Fibroblast of villous mesenchyme (primary cell): ENCODE results near the gene USP32. TPM values are rescaled to one million over a fixed set of nuclear protein-coding genes. Genes with fewer than 3 reads are reported as not detected.
A peak's percentile ranks its signal among the peaks of the same experiment; 100 is the strongest.

Source experiments
- DNase-seq: peaks from one replicate; pipeline ENCODE4 v3.0.0-alpha.2; 2010; ENCODE audit warnings: low read depth
- H3K4me3 ChIP-seq: 2 replicates; pipeline ENCODE4 v1.5.1; 2011; ENCODE audit warnings: low read depth, mild to moderate bottlenecking, low read length
- total RNA-seq: library from RNA; depleted of rRNA; stranded (reverse); fragments of >200 nt; gene quantifications from 2 replicates; pipeline ENCODE4 v1.2.3, GENCODE V29; 2012
- TF ChIP-seq, protein P1 (sequence below): IDR thresholded peaks from 2 replicates; pipeline ENCODE4 v1.5.1; 2012; ENCODE audit warnings: low read depth, mild to moderate bottlenecking, low read length; ENCODE audit not compliant: insufficient read depth

Gene USP32
- total RNA-seq, 1 donor, result 95.4 TPM

DNA sequence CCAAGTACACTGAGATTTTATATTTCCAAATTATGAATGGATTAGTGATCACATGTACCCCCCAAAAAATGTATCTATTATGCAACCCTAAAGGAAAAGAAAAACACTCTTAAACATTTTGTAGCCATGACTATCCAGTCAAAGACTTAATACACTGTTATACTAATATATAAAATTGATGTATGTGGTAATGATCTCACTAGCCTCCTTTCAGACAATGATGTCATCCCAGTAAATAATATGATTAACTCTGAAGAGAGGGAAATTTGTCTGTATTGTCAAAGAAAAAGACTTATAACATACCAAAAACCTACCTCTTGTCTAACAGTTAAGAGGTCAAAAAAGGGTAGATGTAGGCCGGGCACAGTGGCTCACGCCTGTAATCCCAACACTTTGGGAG lies 80.7 kb downstream of the USP32 start:
- H3K4me3 ChIP-seq, result no peak overlapping the region
- TF ChIP-seq, protein P1, sequence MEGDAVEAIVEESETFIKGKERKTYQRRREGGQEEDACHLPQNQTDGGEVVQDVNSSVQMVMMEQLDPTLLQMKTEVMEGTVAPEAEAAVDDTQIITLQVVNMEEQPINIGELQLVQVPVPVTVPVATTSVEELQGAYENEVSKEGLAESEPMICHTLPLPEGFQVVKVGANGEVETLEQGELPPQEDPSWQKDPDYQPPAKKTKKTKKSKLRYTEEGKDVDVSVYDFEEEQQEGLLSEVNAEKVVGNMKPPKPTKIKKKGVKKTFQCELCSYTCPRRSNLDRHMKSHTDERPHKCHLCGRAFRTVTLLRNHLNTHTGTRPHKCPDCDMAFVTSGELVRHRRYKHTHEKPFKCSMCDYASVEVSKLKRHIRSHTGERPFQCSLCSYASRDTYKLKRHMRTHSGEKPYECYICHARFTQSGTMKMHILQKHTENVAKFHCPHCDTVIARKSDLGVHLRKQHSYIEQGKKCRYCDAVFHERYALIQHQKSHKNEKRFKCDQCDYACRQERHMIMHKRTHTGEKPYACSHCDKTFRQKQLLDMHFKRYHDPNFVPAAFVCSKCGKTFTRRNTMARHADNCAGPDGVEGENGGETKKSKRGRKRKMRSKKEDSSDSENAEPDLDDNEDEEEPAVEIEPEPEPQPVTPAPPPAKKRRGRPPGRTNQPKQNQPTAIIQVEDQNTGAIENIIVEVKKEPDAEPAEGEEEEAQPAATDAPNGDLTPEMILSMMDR, result no peak
- DNase-seq, result no peak

DNA sequence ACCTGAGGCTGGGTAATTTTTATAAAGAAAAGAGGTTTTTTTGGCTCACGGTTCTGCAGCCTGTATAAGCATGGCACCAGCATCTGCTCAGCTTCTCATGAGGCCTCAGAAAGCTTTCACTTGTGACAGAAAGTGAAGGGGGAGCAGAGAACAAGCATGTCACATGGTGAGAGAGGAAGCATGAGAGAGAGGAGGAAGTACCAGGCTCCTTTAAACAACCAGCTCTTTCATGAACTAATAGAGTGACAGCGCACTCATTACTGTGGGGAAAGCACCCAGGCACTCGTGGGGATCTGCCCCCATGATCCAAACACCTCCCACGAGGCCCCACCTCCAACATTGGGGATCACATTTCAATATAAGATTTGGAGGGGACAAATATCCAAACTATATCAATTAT lies 86.8 kb downstream of the USP32 start:
- TF ChIP-seq, protein P1, result no peak
- no peak for DNase-seq

DNA sequence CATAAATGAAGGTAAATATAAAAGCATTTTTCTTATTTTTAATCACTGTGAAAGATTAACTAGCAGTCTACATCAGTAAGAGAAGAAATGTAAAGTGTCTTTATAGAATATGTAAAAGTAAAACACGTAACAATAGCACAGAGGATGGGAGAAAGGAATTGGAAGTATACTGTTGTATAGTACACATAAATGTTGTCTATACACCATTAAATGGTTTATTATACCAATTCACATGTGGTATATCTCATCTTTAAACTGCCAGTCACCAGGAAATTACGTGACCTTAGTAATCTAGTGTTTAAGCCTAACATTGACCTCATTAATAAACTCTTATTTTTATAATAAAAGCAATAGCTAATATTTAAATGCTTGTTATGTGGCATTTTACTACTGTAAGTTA lies 87.4 kb downstream of the USP32 start:
- TF ChIP-seq, protein P1, result no peak

More for the DNA sequence above, 86.8 kb downstream of the USP32 start:
- no peak overlapping the region for H3K4me3 ChIP-seq

DNA sequence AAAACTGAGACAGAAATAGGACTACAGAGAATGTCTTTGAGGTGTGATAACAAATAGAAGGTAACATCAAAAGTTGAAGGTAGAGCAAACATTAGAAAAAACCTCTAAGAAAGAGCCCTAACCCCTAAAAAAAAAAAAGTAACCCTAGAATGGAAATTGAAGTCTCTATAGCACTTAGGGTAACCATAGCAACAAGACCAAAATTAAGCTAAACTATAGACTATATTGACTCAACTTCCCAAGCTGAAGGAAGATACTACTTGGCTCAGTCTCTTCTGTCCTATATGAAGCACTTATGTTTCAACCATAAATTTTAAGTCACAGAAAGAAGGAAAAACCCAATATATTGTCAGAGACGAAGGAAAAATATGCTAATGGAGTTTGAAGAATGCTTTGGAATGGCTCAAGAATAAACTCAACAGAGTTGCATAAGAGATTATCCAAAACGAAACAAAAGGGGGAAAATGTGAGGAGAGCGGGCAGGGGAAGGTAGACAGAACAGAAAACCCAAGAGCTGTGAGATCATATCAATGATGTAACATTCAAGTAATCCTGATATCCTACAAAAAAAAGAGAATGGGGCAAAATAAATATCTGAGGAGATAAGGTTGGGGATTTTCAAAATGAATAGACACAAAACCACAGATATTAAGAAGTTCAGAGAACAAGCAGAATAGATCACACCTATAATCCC lies 88.4 kb downstream of the USP32 start:
- TF ChIP-seq, protein P1, result no peak
- no peak overlapping the region for H3K4me3 ChIP-seq
- no peak for DNase-seq

More for the DNA sequence above, 87.4 kb downstream of the USP32 start:
- no peak overlapping the region for H3K4me3 ChIP-seq
- no peak for DNase-seq

DNA sequence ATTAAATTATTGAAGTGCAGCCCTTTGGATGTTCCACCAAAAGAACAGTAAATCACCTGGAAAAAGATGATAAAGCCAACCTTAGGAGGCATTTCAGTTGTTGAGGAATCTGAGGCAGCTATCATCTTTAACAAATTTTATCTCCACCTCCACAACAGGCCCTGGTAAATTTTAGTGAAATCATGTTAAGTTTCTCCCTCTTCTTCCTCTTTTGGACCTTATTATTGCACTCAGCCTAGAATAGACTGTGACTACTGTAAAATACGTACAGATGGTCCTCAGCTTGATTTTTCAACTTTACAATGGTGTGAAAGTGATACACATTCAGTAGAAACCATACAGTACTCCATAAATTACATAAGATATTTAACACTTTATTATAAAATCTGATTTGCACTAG lies 90.3 kb downstream of the USP32 start:
- DNase-seq, result no peak
- H3K4me3 ChIP-seq, result no peak overlapping the region
- TF ChIP-seq, protein P1, result no peak

DNA sequence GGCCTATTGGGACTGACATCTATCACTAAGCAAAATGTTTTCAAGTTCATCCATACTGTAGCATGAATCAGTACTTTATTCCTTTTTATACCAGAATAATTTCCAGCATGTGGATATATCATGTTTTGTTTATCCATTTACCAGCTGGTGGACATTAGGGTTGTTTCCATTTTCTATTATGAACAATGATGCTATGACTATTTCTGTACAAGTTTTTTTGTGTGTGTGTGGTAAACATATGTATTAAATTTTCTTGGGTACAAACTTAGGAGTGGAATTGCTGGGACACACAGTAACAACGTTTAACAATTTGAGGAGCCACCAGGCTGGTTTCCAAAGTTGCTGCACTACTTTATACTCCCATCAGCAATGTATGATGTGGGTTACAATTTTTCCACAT lies 91.0 kb downstream of the USP32 start:
- TF ChIP-seq, protein P1, result no peak
- DNase-seq, result no peak

DNA sequence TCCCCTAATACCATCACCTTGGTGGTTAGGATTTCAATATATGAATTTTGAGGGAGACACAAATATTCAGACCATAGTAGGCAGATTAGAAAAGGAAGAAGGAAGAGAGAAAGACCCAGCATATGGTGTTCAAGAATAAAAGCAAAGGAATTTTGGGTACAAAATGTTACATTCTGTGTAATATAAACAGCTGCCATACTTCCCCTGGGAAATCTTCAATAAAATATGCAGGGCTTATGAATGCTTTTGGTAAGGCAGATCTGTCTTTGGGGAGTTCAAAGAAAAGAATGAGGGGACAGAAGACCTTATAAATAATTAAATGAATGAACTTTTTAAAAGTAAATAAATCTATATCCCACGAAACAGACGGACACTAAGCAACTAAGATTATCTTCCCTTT lies 91.9 kb downstream of the USP32 start:
- no peak overlapping the region for H3K4me3 ChIP-seq
- TF ChIP-seq, protein P1, result no peak
- DNase-seq, result peak; percentile 12

More for the DNA sequence above, 91.0 kb downstream of the USP32 start:
- H3K4me3 ChIP-seq, result no peak overlapping the region
